ENCODE data around the gene SAP25.
A peak's percentile ranks its signal among the peaks of the same experiment; 100 is the strongest.

SAP25 gene
- total RNA-seq = 0 reads per million in 2 donors

DNA sequence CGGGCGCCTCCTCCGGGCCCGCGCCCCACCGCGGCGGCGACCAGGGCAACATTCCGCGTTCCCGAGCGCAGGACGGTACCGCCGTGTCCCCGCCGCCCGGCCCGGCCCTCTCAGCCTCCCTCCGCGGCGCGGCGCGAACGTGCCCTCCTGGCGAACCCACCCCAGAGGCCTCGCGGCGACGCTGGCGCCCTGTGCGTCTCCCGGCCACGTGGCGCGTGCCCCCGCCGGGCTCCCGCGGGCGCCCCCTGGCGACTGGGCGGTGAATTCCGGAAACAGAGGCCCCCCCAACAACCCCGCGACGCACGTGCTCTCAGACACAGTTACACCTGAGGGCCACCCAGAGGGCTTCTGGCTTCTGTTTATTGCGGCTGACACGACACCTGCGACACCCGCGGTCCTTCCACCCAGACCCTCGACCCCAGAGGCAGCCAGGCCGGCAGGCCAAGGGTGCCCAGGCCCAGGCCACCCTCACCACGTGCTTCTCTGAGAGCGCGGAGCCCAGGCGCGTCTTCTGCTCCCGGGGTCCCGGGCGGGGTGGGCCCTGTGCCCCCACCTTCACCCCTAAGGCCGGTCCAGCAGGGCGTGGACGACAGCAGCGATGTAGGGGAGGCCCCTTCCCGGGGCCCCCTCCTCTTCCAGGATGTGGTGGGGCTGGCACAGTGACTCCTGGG lies at the start of gene SAP25:
SAP25 (minus strand) TSS at position 210 of the 671 bp plus-strand sequence; CDS start at position 52, 158 bp downstream.
- no peak for DNase-seq

DNA sequence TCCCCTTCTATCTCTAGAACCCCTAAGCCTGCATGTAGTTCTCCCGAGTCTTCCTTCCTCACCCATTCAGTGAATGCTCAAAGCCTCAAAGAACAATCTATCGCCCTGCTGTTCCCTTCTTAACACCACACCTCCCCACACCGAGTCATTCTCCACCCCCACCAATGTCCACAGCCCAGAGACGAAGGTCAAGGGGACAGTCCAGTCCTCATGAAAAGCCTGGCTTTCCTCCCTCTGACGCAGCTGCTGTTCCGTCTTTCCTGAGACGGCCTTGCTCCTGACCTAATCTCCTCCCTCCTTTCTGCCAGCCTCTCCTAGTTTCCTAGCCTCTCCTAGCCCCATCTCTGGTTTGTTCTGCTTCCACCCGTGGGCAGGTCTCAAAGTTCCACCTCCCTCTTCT lies 47.9 kb upstream of the SAP25 start:
- no peak for DNase-seq

DNA sequence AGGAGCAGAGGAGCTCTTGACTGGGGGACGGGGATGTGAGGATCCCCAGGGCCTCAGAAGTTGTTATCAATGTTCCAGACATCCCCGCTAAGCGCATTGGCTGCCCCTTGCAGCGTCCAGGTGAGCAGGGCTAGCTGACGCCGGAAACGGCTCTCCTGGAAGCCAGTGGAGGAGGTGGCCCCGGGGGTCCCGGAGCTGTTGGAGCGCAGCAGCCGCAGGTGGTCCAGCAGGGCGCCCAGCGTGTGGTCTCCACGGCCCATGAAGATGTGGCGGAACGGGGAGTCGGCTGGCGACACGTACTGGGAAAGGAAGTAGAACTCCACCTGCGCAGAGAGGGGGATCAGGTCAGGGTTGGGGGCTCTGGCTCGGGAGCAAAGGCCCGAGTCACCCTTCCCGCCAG lies 47.1 kb upstream of the SAP25 start:
- DNase-seq = no peak

DNA sequence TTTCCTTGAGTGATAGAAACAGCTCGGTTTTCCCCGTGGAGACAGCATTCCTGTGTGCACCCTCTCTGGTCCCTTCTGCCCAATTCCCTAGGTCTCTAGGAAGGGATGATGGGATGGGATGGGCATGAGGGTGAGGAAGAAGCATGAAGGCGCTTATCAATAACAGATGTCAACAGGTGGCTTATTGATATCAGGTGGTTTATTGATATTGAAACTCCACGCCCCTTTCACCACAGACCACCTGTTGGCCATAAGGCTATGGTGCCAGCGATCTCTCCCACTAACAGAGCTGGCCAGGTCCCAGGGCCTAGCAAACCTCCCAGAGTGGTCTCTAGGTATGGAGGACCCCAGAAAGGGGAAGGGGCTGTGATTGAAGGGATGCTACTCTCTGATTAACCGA lies 46.5 kb upstream of the SAP25 start:
- no peak for DNase-seq

DNA sequence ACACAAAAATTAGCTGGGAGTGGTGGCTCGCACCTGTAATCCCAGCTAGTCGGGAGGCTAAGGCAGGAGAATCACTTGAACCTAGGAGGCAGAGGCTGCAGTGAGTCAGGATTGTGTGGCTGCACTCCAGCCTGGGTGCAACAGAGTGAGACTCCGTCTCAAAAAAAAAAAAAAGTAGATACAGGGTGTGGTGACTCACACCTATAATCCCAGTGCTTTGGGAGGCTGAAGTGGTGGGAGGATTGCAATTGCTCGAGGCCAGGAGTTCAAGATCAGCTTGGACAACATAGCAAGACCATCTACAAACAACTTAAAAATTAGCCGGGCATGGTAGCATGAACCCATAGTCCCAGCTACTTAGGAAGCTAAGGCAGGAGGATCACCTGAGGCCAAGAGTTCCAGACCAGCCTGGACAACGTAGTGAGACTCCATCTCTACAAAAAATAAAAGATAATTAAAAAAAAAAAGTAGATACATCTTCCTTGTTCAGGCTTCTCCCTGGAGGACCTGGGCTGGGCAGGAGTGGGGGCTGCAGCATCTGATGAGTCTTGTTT lies 40.7 kb upstream of the SAP25 start:
- no peak for DNase-seq

DNA sequence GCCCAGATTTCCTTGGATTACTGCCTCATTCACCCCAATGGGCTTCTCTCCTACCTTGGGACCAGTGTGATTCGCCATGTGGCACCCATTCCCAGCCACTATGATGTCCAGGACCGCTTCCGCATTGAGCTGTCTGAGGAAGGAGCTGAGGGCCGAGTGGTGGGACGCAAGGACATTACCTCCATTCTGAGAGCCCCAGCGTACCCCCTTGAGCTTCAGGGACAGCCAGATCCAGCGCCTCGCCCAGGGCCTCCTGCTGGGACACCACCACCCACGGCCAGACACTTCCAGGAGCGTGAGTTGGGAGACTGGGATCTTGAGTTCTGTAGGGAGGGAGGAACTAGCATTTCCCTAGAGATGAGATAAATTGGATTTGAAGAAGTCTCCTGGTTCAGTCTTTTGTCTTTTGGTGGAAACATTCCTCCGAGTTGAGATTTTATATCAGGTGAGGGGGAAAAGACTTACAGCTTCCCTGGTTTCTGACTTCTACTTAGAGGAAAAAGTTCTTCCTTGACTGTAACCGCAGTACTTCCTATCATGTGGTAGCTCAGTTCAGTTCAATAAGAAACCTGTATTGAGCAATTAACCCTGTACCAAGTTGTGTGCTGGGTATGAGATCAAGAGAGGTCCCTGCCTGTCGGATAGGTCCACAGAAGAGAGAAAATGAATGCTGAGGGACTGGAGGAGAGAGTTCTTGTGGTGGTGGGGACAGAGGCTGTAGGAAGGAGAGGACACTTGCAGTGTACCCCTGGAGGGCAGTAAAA lies 39.9 kb upstream of the SAP25 start:
- no peak for DNase-seq

DNA sequence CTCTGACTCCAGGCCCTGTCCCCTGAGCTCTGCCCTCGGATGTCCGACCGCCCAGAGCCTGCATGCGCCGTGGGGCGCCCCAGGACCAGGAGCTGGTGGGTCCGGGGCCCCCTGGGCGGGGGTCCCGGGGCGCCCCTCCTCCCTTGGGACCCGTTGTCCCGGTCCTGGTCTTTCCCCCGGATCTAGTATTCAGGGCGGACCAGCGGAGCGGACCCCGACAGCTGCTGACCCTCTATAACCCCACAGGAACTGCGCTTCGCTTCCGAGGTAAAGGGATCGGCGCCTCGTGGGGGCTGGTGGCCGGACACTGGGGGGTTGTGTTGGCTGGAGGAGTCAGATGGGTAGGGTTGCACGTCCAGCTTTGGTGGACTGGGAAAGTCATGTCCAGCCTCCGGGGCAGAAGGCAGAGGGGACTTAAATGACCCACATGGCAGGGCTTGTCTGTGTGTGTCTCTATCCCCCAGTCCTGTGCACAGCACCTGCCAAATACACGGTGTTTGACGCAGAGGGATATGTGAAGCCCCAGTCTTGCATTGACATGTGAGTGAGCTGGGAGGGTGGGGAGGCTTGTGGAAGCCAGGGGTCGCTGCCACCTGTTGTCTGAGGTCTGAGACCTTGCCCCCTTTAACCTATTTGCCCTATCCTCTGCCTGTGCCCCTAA lies 39.2 kb upstream of the SAP25 start:
- no peak for DNase-seq

DNA sequence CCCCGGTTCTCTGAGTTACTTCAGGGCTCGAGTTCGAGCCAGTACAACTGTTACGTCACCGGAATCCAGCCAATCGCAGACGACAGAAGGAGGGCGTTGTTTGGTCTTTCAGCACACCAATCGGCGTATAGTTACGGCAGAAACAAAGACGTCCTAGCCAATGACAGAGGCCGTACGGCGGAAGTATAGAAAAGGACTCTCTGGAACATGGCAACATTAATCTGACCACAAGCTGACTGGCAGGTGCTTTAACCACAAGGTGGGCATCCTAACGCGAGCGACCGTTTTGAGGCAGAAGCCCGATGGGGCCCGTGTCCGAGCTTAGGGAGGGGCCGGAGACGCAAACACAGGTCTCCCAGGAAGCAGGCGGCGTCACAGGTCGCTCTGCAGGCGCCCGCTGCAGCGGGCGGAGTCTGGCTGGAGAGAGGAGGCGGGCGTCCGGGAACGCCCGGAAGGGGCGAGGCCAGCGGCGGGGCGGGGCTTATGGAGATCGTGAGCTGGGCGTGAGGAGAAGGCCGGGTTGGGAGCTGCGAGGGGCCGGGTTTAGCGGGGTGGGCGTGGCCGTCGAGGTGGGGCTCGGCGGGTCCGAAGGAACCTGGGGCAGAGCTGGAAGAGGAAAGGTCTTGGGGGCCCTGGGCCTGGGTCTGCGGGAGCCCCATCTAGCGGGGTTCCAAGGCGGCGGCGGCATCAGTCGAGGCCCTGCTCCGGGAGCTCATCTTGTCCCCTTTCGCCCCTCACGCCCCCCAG lies 38.5 kb upstream of the SAP25 start, which contains the start of gene MOSPD3:
MOSPD3 (plus strand) TSS at position 558 of the 747 bp plus-strand sequence. CDS start 252 bp downstream, outside the sequence.
- peak; percentile 96 for DNase-seq

DNA sequence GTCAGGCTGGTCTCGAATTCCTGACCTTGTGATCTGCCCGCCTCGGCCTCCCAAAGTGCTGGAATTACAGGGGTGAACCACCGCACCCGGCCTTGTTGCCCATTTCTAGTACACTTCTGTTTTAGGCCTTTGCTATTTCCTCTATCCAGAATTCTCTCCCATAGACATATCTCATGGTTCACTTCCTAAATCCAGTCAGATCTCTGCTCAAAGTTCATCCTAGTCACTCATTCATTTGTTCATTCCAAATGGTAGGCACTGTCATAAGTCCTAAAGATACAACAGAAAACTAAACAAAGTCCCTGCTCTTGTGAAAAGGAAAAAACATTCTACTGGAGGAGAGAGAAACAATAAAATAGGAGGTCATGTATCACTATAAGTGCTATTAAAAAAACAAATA lies 36.3 kb upstream of the SAP25 start:
- DNase-seq = no peak

DNA sequence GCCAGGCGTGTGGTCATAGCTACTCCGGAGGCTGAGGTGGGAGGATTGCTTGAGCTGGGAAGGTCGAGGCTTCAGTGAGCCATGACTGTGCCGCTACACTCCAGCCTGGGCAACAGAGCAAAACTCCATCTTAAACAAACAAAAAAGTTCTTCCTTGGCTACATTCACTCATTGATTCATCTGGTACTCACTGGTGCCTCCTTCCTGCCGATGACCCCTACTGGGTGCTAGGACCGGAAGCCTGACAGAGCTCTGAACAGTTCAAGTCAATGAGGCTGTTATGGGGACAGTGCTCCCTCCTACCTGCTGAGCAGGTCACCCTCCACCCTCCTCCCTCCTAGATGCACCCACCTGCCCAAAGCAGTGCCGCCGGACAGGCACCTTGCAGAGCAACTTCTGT lies 33.4 kb upstream of the SAP25 start:
- DNase-seq = no peak

DNA sequence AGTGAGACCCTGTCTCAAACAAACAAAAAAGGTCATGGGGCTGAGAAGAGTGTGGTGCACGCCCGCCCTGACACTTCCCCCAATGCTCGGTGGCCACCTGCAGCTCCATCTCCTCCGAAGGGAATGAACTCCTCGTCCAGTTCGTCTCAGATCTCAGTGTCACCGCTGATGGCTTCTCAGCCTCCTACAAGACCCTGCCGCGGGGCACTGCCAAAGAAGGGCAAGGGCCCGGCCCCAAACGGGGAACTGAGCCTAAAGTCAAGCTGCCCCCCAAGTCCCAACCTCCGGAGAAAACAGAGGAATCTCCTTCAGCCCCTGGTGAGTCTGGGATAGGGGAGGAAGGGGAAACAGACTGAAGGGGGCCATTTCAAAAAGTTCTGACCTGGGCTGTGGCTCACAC lies 32.6 kb upstream of the SAP25 start:
- DNase-seq = no peak

DNA sequence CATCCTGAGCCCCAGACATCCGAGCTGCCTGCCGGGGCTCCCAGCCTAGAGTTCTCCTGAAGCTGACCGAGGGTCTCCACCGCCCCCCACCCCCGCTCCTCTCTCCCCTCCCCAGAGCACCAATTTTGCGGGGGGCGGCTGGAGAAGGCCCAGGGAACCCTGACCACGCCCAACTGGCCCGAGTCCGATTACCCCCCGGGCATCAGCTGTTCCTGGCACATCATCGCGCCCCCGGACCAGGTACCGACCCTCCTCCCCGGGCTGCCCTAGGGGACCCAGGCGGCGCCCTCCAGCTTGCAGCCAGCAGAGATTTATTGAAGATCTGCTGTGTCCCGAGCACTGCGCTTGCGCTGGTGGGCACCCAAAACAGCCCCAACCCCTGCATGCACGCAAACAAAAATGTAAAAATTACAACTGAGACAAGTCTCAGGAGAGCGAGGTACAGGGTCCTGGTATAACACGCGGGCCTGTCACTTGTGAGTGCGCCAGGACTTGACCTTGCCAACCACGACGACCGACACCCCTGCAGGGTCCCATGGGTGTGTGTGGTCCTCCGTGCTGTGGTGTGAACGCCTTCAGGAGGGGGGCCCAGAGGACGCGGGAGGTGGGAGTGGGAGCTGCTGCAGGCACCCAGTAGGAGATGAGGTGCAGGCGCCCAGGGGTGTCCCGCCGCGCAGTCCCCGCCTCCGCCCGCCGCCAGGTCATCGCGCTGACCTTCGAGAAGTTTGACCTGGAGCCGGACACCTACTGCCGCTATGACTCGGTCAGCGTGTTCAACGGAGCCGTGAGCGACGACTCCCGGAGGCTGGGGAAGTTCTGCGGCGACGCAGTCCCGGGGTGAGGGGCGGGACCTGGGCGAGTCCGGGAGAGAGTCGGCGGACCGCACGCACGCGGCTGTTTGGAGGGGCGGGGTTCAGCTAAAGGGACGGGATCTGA lies 31.5 kb upstream of the SAP25 start:
- DNase-seq = peak; percentile 30

DNA sequence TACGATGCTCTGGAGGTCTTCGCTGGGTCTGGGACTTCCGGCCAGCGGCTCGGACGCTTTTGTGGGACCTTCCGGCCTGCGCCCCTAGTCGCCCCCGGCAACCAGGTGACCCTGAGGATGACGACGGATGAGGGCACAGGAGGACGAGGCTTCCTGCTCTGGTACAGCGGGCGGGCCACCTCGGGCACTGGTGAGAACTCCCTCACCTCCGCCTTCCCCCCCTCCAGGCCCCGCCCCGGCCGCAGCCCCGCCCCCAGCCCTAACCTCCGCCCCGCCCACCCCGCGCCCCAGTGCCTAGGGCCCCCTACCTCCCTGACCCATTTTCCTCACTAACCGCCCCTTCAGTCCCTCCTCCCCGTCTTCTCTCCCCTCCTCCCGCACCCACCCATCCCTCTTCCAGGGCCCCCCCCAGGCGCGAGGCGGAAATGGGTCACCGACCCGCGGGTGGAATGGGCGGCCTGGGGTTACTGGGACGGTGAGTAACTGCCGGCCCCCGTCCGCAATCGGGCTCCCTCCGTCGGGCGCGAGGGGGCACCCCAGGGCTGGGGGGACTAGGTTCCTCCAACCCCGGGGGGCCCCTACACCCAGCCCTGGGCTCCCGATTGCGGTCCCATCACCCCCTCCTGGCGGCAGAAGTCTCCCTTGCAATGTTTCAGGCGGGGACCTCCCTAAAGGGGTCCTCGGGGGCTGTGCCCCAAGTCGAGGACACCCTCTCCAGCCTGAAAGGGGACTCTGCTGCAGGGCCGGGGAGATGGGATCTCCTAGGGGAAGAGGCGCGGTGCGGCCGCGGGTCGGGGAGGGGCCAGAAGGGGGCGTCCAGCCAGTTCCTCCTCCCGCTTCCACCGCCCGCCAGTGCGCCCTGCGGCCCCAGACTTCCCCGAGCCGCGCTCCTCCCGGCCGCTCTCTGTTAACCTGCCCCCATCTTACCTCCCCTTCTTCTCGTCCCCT lies 30.6 kb upstream of the SAP25 start:
- peak; percentile 80 for DNase-seq

DNA sequence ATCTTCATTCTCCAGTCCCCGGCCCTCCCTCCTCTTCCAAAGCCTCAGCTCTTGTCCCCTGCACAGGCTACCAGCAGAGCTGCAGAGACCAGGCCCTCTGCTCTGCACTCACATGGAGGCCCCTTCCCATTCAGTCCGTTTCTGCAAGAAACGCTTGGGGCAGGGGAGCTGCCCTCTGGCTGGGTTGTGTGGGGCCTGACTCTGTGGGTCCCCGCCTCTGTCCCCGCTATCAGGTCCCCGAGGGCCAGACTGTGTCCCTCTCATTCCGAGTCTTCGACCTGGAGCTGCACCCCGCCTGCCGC lies 30.0 kb upstream of the SAP25 start:
- no peak for DNase-seq

DNA sequence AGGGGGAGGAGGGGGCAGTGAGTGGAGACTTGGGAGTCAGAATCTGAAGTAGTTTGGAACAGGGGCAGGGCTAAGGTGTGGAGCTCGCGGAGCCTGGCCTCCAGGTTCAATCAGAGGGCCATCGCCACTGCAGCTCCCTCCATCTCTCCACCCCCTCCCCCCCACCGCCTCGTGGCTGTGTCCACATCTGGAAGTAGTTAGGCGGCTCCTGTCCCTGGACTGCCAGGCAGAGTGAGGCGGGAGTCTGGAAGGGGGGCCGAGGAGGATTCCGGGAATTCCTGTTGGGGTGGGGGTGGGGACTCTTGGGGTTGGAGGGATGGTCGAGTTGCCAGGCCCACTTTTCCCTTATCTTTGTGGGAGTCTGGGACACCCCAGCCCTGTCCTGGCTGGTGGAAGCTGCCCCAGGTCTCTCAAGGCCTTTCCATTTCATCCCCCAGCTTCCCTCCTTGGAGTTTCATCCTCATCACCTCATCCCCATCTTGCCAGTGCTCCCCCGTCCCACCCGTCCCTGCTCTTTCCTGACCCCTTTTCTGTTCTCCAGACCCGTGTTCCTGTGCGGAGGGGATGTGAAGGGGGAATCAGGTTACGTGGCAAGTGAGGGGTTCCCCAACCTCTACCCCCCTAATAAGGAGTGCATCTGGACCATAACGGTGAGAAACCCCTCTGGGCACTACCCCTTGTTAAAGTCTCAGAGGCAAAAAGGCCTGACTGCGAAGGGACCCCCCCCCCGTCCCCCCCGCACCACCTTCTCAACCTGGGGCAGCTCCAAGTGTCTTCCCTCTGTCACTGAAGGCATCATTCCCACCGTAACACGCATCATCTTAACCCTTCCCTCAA lies 29.4 kb upstream of the SAP25 start:
- DNase-seq = no peak

DNA sequence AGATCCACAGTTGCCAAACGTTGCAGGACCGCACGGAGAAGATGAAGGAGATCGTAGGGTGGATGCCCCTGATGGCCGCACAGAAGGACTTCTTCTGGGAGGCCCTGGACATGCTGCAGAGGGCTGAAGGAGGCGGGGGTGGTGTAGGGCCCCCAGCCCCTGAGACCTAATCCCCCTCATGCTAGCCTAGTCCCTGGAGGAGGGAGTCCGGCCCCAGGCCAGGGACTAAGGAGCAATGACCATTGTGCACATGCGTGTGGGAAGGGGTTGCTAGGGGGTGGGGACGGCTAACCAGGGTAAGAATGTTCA lies 27.0 kb upstream of the SAP25 start:
- no peak for DNase-seq

DNA sequence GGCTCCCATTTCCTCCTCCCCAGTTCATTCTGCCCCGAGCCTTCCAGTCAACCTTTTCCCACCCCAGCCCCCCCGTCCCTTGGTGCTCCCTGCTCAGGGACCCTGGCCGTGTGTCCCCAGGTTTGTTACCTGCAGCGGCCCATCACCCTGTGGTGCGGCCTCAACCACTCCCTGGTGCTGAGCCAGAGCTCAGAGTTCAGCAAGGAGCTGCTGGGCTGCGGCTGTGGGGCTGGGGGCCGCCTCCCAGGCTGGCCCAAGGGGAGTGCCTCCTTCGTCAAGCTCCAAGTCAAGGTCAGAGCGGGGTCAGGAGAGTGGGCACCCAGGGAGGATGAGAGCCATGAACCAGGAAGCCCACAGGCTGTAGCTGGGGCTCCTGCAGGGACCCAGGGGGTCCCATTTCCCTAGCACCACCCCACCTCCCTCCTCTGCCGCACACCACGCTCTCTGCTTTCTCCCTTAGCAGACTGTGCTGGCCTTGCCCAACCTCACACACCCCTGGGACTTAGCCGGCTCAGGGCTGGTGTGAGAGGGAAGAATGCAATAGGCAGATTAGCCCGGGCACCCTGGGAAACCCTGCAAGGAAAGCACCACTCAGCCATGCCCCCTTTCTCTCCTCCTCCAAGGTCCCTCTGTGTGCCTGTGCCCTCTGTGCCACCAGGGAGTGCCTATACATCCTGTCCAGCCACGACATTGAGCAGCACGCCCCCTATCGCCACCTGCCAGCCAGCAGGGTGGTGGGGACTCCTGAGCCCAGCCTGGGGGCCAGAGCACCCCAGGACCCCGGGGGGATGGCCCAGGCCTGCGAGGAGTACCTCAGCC lies 26.4 kb upstream of the SAP25 start:
- no peak for DNase-seq

DNA sequence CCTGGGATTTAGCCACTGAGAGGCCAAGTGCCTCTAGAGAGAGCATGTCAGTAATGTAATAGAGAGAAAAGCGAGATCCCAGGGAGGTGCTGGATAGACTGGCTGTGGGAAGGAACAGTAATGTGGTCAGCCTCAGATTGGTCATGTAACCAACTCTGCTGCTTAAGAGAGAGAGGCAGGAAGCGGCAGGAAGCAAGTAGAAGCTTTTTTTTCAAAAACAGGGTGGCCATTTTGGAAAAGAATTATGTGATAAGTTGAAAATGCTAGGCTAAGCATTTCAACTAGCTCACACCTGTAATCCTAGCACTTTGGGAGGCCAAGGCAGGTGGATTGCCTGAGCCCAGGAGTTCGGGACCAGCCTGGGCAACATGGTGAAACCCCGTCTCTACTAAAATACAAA lies 24.7 kb upstream of the SAP25 start:
- no peak for DNase-seq

DNA sequence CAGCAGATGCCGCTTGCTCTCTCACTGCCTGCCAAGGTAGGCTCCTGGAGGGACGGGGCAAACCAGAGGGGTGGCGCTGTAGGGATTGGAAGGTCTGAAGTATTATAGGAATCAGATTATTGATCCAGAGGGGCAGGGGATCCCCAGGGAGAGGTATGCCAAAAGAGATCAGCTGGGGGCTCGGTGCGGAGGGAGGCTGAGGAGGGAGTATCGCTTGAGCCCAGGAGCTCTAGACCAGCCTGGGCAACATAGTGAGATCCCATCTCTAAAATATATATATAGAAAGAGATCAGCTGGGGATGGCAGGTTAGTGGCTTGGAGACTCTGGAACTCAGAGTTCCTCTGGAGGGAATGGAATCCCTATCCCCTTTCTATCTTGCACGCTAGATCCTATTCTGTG lies 21.5 kb upstream of the SAP25 start:
- DNase-seq = no peak
